DMS153 treated with DMSO at 0.1 percent for 48 hours (cell line): ENCODE data around the gene CYSLTR2.
"Not testable (repeated sequence)": the region's sequence is repeated elsewhere in the genome, so short reads cannot be mapped to it uniquely, and the experiment has no call there.

ENCODE experiments used
- DNase-seq: peaks from one replicate; lab custom pipeline; 2025; ENCODE audit not compliant: unreplicated experiment; lab: John Stamatoyannopoulos, UW

CYSLTR2 gene

GRCh38 chr13:48644951-48645350 lies 8.8 kb upstream of the CYSLTR2 start:
- DNase-seq: no peak

- no peak for DNase-seq
Observed at GRCh38 chr13:48645845-48646244, 7.9 kb upstream of the CYSLTR2 start.

GRCh38 chr13:48646791-48647190 lies 6.9 kb upstream of the CYSLTR2 start:
- DNase-seq: no peak

GRCh38 chr13:48647625-48648024 lies 6.1 kb upstream of the CYSLTR2 start:
- no peak for DNase-seq

GRCh38 chr13:48648446-48648845 lies 5.3 kb upstream of the CYSLTR2 start:
- DNase-seq: no peak

GRCh38 chr13:48652851-48653471 lies 768 bp upstream of the CYSLTR2 start:
- DNase-seq: no peak

- DNase-seq: no peak
Observed at GRCh38 chr13:48654511-48654910, 782 bp downstream of the CYSLTR2 start.

GRCh38 chr13:48655291-48655690 lies 1.6 kb downstream of the CYSLTR2 start:
- DNase-seq: no peak

- DNase-seq: no peak
Observed at GRCh38 chr13:48656608-48657007, 2.9 kb downstream of the CYSLTR2 start.

GRCh38 chr13:48660361-48661076 lies 6.8 kb downstream of the CYSLTR2 start:
- no peak for DNase-seq

GRCh38 chr13:48661107-48661506 lies 7.4 kb downstream of the CYSLTR2 start:
- DNase-seq: no peak

- DNase-seq: no peak
Observed at GRCh38 chr13:48662226-48662625, 8.5 kb downstream of the CYSLTR2 start.

- DNase-seq: no peak
Observed at GRCh38 chr13:48667136-48667535, 13.4 kb downstream of the CYSLTR2 start.

GRCh38 chr13:48671421-48671820 lies 17.7 kb downstream of the CYSLTR2 start:
- DNase-seq: not testable (repeated sequence)

- no peak for DNase-seq
Observed at GRCh38 chr13:48675247-48675646, 21.5 kb downstream of the CYSLTR2 start.

GRCh38 chr13:48678316-48678715 lies 24.6 kb downstream of the CYSLTR2 start:
- DNase-seq: no peak

GRCh38 chr13:48679941-48680680 lies 26.4 kb downstream of the CYSLTR2 start:
- no peak for DNase-seq

GRCh38 chr13:48680756-48681392 lies 27.1 kb downstream of the CYSLTR2 start:
- no peak for DNase-seq

GRCh38 chr13:48681905-48682304 lies 28.2 kb downstream of the CYSLTR2 start:
- no peak for DNase-seq

GRCh38 chr13:48682436-48682835 lies 28.7 kb downstream of the CYSLTR2 start:
- no peak for DNase-seq

GRCh38 chr13:48686636-48687210 lies 33.0 kb downstream of the CYSLTR2 start:
- DNase-seq: no peak
